SJCRH30 (cell line): ENCODE measurements around the gene BBIP1. TPM values are rescaled to one million over a fixed set of nuclear protein-coding genes. Genes with fewer than 3 reads are reported as not detected.
A peak's percentile ranks its signal among the peaks of the same experiment; 100 is the strongest.

ENCODE experiments used
- DNase-seq, 2 experiments: peaks; one replicate each; pipeline ENCODE4 v3.0.0-alpha.2; 2015 to 2020
- H3K27ac ChIP-seq: fragments of 250-450 bp; sonication (Bioruptor Pico); 2 replicates; pipeline ENCODE4 v1.5.1; 2020; ENCODE audit warnings: mild to moderate bottlenecking, moderate library complexity
- H3K27me3 ChIP-seq: fragments of 250-450 bp; sonication (Bioruptor Pico); 2 replicates; pipeline ENCODE4 v1.5.1; 2020; ENCODE audit warnings: mild to moderate bottlenecking, moderate library complexity
- H3K36me3 ChIP-seq: fragments of 250-450 bp; sonication (Bioruptor Pico); 2 replicates; pipeline ENCODE4 v1.5.1; 2020; ENCODE audit warnings: mild to moderate bottlenecking, moderate library complexity
- H3K4me1 ChIP-seq: fragments of 250-450 bp; sonication (Bioruptor Pico); 2 replicates; pipeline ENCODE4 v1.5.1; 2020; ENCODE audit warnings: mild to moderate bottlenecking, moderate library complexity
- H3K4me3 ChIP-seq: fragments of 250-450 bp; sonication (Bioruptor Pico); 2 replicates; pipeline ENCODE4 v1.5.1; 2020; ENCODE audit warnings: mild to moderate bottlenecking, moderate library complexity
- H3K9me3 ChIP-seq: fragments of 250-450 bp; sonication (Bioruptor Pico); replicated peaks from 2 replicates; pipeline ENCODE4 v1.5.1; 2020; ENCODE audit warnings: mild to moderate bottlenecking, moderate library complexity
- total RNA-seq: library from RNA; depleted of rRNA; stranded (reverse); fragments of >200 nt; shearing (Covaris generic); gene quantifications from 2 replicates; pipeline ENCODE4 v1.2.3, GENCODE V29; 2014; rRNA removed

The BBIP1 gene, protein sequence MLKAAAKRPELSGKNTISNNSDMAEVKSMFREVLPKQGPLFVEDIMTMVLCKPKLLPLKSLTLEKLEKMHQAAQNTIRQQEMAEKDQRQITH
- 45.0 and 57.0 TPM in 2 replicates for total RNA-seq

DNA sequence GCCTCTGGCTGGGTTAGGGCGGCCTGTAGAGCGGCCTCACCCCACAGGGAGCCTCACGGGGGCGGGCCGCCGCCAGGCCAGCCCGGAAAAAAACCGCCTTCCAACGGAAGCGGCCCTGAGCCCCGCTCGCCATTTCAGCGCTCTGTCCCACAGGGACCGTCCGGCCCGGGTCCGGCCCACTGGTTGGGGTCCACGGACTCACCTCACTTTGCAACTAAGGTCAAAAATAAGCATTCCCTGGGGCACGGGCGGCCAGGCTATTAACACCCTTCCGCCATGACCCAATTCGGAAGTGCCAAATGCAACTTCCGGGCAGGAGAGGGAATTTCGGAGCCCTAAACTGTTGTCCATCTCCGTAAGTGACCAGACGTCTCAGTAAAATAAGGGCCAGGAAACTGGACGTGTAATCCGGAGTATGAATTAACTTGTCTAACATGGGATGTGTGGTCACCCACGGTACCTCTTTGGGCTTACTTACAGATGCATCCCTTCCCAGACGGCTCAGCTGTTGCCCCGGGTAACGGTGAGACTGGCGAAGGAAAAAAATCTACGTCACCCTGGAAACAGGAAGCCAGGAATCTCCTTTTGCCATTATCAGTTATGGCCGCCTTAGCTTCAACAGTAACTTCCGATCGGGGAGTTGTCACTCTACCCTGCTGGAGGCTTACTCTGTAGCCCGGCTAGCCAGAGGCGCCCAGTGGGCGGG, at the start of gene BBIP1:
Gene BBIP1, minus strand, starts transcription at position 538 of the 706 bp plus-strand sequence. CDS start 1,023 bp downstream, outside the sequence.
- peak in 1 of 2 experiments; percentile 100 for DNase-seq
- Histone ChIP-seq H3K9me3 (no peaks in the 10 kb centered on the region), H3K27ac (peak within 1 kb of the TSS; percentile 88), H3K4me1 (peaks cover 6% of the 10 kb centered on the region), H3K36me3 (no peaks in the 10 kb centered on the region), H3K4me3 (peak within 1 kb of the TSS; percentile 84), H3K27me3 (no peaks in the 10 kb centered on the region)

DNA sequence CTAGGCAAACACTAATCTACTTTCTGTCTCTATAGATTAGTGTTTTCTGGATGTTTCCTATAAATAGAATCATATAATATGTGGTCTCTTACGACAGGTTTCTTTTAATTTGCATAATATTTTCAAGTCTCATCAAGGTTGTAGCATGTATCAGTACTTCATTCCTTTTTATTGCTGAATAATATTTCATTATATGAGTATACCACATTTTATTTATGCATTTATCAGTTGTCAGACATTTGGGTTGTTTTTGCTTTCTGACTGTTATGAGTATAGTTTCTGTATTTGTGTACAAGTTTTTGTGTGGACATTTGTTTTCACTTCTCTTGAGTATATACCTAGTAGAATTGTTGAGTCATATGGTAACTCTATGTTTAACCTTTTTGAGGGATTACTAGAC, 48.7 kb upstream of the BBIP1 start:
- Histone ChIP-seq H3K27ac (no peak overlapping the region), H3K9me3 (0 out of 2 replicates have a peak, but pooled peaks cover 3% of the 10 kb centered on the region), H3K36me3 (peaks cover 6% of the 10 kb centered on the region), H3K4me3 (no peak overlapping the region), H3K27me3 (no peaks in the 10 kb centered on the region), H3K4me1 (no peaks in the 10 kb centered on the region)
- no peak for DNase-seq

DNA sequence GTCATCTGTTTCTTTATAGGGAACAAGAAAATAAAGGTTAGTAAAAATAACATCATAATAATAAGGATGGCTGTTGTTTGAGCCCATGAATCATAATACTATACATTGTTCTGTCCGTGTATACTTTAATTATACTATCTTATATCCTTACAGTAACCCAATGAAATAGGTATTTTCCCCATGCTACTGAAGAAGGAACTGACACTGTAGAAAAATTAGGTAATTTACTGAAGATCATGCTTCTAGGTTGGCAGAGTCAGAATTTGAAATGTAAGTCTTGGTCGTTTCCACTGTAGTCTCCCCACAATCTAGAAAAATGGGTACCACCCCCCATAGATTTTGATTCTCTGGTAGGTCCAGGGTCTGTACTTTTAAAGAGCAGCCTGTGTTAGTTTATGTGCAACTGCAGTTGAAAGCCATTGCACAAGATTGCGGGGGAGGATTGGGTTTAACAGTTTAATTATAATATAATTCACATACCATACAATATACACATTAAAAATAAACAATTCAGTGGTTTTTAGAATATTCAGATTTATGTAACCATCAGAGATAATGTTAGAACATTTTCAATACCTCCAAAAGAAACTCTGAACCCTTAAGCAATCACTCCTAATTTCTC, 48.1 kb upstream of the BBIP1 start:
- Histone ChIP-seq H3K9me3 (0 out of 2 replicates have a peak, but pooled peaks cover 3% of the 10 kb centered on the region), H3K36me3 (peaks cover 6% of the 10 kb centered on the region), H3K27ac (no peak overlapping the region), H3K27me3 (no peaks in the 10 kb centered on the region), H3K4me3 (no peak overlapping the region), H3K4me1 (no peaks in the 10 kb centered on the region)
- no peak for DNase-seq

DNA sequence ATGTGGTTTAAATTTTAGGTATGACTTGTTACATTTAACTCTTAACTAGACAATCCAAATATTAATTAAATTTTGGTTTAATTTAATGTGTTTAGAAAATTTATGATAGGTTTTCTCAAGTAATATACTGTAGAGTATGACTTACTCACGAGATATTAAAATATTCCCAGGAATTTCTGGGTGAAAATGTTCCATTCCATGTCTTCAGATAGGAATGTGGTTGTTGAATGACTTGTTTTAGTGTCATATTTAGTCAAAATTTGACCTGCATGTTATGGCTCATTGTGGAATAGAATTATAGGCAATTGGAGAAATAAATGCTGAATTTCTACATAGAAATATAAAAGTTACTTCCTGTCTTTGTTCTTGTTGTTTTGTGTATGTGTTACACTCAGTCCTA, 47.2 kb upstream of the BBIP1 start:
- H3K9me3 ChIP-seq, result 0 out of 2 replicates have a peak, but pooled peaks cover 3% of the 10 kb centered on the region
- H3K27ac ChIP-seq, result no peak overlapping the region
- no peak for DNase-seq
- no peak overlapping the region for H3K4me3 ChIP-seq
- H3K4me1 ChIP-seq, result no peaks in the 10 kb centered on the region
- peaks cover 6% of the 10 kb centered on the region for H3K36me3 ChIP-seq
- no peaks in the 10 kb centered on the region for H3K27me3 ChIP-seq

DNA sequence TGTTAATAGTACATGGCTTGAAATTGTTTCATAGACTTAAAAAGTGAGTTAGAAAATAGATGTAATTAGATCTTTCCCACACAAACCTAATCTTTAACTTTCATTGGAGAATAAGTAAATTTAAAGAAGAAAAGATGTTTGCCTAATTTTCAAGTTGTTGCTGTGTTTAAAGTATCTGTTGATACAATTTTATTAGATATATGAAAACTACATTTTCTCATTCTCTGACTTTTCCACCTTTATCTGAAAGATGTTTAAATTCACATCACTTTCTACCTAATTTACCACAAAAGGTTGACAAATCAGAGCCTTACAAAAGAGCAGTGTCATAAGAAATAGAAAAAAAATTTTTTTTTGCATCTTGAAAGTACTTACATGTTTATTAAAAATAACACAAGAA, 46.2 kb upstream of the BBIP1 start:
- Histone ChIP-seq H3K27ac (no peak overlapping the region), H3K4me3 (no peak overlapping the region), H3K4me1 (no peaks in the 10 kb centered on the region), H3K9me3 (0 out of 2 replicates have a peak, but pooled peaks cover 3% of the 10 kb centered on the region), H3K27me3 (no peaks in the 10 kb centered on the region), H3K36me3 (peaks cover 6% of the 10 kb centered on the region)
- no peak for DNase-seq

DNA sequence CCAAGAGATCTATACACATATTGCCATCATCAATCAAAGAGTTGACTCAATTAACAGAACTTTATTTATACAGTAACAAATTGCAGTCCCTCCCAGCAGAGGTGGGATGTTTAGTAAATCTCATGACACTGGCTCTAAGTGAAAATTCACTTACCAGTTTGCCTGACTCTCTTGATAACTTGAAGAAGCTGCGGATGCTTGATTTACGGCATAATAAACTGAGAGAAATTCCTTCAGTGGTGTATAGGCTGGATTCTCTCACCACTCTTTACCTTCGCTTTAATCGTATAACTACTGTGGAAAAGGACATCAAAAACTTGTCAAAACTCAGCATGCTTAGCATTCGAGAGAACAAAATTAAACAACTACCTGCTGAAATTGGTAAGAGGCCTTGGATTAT, 45.7 kb upstream of the BBIP1 start:
- peaks cover 6% of the 10 kb centered on the region for H3K36me3 ChIP-seq
- no peak for DNase-seq
- no peaks in the 10 kb centered on the region for H3K27me3 ChIP-seq
- no peak overlapping the region for H3K4me3 ChIP-seq
- H3K27ac ChIP-seq, result no peak overlapping the region
- H3K9me3 ChIP-seq, result 0 out of 2 replicates have a peak, but pooled peaks cover 3% of the 10 kb centered on the region
- H3K4me1 ChIP-seq, result no peaks in the 10 kb centered on the region

DNA sequence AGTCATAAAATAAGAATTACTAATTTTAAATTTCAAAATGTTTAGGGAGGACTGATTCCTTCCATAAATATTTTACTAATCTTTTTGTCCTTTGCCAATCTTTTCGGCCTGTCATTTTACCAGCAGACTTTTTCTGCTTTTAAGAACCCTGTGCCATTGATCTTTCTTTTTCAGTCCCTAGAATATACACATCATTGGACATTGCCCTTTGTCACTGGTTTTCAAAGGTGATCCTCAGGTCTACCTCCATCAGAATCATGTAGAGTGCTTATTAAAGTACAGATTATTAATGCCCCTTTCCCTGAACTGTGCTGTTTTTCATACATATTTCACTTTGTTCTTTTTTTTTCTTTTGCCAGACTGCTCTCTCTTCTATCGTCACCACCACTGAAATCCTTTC, 44.2 kb upstream of the BBIP1 start:
- Histone ChIP-seq H3K27ac (no peak overlapping the region), H3K9me3 (0 out of 2 replicates have a peak, but pooled peaks cover 3% of the 10 kb centered on the region), H3K27me3 (no peaks in the 10 kb centered on the region), H3K4me1 (no peaks in the 10 kb centered on the region), H3K36me3 (peaks cover 6% of the 10 kb centered on the region), H3K4me3 (no peak overlapping the region)
- no peak for DNase-seq

DNA sequence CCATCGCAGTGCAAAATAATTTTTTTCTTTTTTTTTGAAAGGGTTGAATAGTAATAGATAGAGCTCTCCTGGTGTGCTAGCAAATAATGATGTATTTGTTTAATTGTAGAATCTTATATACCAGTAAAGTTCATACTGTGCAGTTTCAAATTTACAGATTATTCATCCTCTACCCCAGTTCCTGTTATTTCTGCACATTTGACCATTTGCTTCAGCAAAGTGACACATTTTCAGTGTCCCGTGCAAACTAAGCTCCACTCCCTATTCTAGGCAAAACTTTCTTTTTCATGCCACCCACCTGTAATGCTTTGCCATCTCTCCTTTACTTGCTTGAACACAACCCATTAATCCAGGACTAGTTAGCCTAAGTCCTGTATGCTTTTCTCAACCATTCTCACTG, 43.5 kb upstream of the BBIP1 start:
- Histone ChIP-seq H3K4me1 (no peaks in the 10 kb centered on the region), H3K36me3 (peaks cover 6% of the 10 kb centered on the region), H3K27ac (no peak overlapping the region), H3K4me3 (no peak overlapping the region), H3K9me3 (no peaks in the 10 kb centered on the region), H3K27me3 (no peaks in the 10 kb centered on the region)
- DNase-seq, result no peak

DNA sequence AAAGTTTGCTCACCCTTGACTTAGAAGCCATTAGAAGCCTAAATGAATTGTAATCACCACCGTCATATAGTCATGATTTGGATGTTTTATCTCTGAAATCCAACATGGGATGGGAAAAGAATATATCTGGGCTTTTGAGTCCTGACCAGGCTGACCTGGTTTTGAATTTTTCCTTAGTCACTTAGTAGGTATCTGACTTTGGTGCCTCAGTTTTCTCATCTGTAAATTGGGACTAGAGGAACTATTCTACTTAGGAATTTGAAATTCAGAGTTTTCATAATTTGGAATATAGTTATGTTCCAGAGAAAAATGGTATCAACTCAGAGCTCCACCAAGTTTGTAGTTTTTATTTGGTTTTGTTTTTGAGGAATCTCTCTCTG, 41.3 kb upstream of the BBIP1 start:
- Histone ChIP-seq H3K36me3 (0 out of 2 replicates have a peak, but pooled peaks cover under 1% of the 10 kb centered on the region), H3K27me3 (no peaks in the 10 kb centered on the region), H3K4me3 (no peak overlapping the region), H3K27ac (no peak overlapping the region), H3K9me3 (no peaks in the 10 kb centered on the region), H3K4me1 (no peaks in the 10 kb centered on the region)
- no peak for DNase-seq

DNA sequence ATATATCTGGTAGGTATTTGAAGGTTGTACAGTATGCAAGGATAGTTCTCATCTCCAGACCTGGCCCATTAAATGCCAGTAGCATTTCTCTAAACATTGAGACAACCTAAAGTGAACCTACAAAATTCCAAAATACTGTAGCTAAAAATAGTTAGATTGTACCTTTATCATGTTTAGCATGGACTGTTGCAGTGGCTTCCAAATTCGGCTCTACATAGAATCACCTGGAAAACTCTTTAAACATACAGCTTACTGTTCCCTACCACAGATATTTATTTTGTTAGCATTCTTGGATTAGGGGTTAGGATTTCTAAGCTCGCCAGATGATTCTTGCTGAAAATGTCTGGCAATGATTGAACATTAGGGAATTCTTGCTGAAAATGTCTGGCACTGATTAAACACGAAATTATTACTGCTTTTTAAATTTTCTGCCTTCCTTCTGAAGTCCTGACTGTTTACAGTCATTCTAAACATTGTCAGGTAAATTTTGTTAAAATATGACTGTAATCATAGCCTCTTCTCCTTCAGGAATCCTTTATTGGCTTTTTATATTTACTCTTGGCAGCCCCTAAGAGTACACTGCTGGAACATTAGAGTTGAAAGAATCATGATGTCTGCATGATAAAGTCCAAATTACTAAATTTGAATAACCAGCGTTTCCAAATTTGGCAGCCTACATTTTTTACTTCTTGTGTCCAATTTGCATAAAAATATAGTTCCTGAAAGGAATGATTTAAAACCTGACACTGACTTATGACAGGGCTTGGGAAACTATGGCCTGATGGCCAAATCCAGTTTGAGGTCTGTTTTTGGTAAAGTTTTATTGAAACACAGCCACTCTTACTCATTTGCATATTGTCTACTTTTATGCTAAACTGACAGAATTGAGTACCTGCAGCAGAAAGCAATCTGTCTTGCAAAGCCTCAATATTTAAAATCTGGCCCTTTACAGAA, 40.7 kb upstream of the BBIP1 start:
- Histone ChIP-seq H3K27me3 (no peaks in the 10 kb centered on the region), H3K27ac (no peak overlapping the region), H3K36me3 (no peaks in the 10 kb centered on the region), H3K4me1 (no peaks in the 10 kb centered on the region), H3K4me3 (no peak overlapping the region), H3K9me3 (no peaks in the 10 kb centered on the region)
- no peak for DNase-seq

DNA sequence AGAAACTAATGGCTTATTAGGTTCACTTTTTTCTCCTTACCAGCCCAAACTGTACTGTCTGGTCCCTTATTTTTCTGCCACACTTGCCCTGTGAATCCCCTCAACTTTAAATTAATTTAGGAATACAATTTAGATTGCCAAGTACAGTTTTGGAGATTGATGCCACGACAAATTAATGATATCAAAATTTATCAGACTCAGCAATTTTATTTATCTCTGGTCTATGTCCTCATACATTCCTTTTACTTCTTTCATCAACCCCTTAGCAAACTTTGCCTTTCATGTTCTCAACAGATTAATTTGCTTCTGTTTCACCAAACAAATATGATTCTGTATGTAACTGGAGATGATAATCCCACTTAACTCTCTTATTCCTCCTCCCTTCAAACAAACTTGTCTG, 38.6 kb upstream of the BBIP1 start:
- Histone ChIP-seq H3K4me1 (no peaks in the 10 kb centered on the region), H3K4me3 (no peak overlapping the region), H3K27me3 (no peaks in the 10 kb centered on the region), H3K36me3 (no peaks in the 10 kb centered on the region), H3K27ac (no peak overlapping the region), H3K9me3 (no peaks in the 10 kb centered on the region; the same call in 1 of the 2 replicates)
- DNase-seq, result no peak

DNA sequence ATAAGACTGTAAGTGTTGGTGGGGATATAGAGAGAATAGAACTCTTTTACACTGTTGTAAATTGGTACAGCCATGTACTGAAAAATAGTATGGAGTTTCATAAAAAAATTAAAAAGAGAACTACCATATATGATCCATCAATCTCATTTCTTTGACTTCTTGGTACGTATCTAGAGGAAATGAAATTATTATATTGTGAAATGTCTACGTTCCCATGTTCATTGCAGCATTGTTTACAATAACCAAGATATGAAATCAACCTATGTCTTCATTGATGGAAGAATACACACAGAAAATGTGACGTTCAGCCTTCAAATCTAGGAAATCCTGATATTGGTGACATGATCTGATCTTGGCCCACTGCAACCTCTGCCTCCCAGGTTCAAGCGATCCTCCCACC, 32.4 kb upstream of the BBIP1 start:
- Histone ChIP-seq H3K27ac (no peak overlapping the region), H3K4me1 (no peaks in the 10 kb centered on the region), H3K27me3 (no peaks in the 10 kb centered on the region), H3K36me3 (0 out of 2 replicates have a peak, but pooled peaks cover 9% of the 10 kb centered on the region), H3K9me3 (no peaks in the 10 kb centered on the region; the same call in 1 of the 2 replicates), H3K4me3 (no peak overlapping the region)
- no peak for DNase-seq

DNA sequence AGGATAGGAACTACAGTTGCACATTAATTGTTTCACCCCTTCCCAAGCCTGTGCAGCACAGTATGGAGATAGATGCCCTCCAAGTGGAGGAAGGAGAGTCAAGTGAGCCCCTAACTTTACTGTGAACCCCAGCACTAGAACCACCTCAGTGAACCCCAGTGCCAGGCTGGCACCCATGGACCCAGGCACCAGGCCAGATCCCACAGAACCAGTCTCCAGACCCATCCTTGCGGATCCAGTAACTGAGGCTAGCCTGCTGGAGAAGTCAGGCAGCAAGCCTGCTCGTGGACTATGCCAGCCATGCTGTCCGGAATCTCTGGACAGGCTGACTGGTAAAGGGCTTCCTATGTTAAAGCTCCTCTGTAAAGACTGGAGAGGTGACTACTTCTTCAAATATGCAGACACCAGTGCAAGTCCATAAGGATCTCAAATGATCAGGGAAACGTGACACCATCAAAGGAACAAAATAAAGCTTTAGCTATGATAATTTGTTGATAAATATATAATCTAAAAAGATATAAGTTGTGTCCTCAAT, 28.1 kb upstream of the BBIP1 start:
- peaks cover 3% of the 10 kb centered on the region; the same call in 1 of the 2 replicates for H3K9me3 ChIP-seq
- H3K4me1 ChIP-seq, result no peaks in the 10 kb centered on the region
- DNase-seq, result no peak
- no peak overlapping the region for H3K27ac ChIP-seq
- peaks cover 13% of the 10 kb centered on the region; the same call in 1 of the 2 replicates for H3K36me3 ChIP-seq
- H3K4me3 ChIP-seq, result no peak overlapping the region
- no peaks in the 10 kb centered on the region for H3K27me3 ChIP-seq

DNA sequence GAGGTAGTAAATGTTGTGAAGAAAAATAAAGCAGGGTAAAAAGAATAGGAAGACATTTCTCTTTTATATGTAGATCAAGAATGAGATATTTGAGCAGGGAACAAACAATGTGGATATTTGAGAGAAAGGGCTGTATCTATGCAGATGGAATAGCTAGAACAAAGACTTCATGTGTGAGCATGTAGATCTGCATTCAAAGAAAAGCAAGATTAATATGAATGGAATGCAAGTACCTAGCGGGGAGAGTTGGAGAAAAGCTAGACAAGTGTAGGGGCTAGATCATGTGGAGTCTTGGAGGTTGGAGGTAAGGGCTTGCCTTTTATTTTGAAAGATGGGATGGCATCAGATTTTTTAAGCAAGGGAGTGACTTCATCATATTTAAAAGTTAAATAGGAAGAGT, 27.5 kb upstream of the BBIP1 start:
- no peaks in the 10 kb centered on the region for H3K4me1 ChIP-seq
- no peaks in the 10 kb centered on the region for H3K27me3 ChIP-seq
- H3K36me3 ChIP-seq, result peaks cover 16% of the 10 kb centered on the region; the same call in 1 of the 2 replicates
- H3K27ac ChIP-seq, result no peak overlapping the region
- DNase-seq, result no peak
- peaks cover 3% of the 10 kb centered on the region; the same call in 1 of the 2 replicates for H3K9me3 ChIP-seq
- no peak overlapping the region for H3K4me3 ChIP-seq
